GM19463 (cell line): ENCODE measurements around the gene UBE2L6.

Source experiments
- ATAC-seq: cut with Tn5 transposase; IDR thresholded peaks from one replicate; pipeline ENCODE4 v1.9.1; 2021; ENCODE audit warnings: mild to moderate bottlenecking, moderate library complexity; ENCODE audit not compliant: unreplicated experiment

UBE2L6 gene

GRCh38 chr11:57530596-57531507 is 36.6 kb downstream of the UBE2L6 start, which contains the start of gene TIMM10:
TSS of gene TIMM10 (minus strand) at chr11:57530754. CDS start at chr11:57530189, 565 bp downstream.
- ATAC-seq, result peak; percentile 99

- ATAC-seq, result peak; percentile 0
Measured at GRCh38 chr11:57530215-57530595, 37.3 kb downstream of the UBE2L6 start.

DNA sequence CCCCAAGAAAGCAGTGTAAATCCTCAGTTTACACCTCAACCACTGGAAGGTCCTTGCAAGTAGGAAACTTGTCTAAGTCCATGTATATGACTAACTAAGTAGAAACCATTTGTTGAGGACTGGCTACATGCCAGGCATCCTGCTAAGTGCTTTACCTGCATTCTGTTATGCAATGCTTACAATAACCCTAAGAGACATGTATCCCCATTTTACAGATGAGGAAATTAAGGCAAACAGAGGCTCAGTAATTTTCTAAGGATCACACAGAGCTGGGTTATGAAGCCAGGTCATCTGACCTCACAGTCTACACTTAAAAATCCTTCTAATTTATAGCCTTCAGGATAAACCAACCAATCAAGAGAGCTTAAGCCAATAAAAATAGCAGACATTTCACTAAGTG is 38.5 kb downstream of the UBE2L6 start:
- no peak for ATAC-seq

GRCh38 chr11:57527056-57527631 is 40.3 kb downstream of the UBE2L6 start:
- no peak for ATAC-seq

DNA sequence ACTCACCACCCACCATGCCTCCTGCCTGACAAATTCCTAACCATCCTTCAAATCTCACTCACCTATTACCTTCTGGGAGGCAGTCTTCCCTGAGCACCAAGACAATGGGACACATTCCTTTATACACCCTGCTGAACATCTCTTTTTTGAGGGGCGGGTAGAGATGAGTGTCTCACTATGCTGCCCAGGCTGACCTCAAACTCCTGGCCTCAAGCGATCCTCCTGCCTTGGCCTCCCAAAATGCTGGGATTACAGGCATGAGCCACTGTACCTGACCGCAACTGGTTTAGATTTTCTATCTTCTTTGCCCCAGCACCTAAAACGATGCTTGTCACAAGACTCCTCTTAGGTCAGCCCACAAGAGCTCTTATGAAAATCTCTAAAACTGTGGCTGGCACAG is 44.1 kb downstream of the UBE2L6 start:
- ATAC-seq, result no peak

DNA sequence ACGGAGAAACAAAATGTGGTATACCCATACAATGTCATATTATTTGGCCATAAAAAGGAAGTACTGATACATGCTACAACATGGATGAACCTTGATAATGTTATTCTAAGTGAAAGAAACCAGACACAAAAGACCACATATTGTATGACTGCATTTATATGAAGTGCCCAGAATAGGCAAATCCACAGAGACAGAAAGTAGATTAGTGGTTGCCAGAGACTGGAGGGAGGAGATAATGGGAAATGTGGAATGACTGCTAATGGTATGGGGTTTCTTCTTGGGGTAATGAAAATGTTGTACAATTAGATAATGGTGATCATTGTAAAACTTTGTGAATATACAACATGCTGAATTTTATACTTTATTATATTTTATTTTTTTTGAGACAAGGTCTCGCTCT is 46.4 kb downstream of the UBE2L6 start:
- no peak for ATAC-seq

GRCh38 chr11:57516061-57516443 is 51.4 kb downstream of the UBE2L6 start:
- no peak for ATAC-seq

DNA sequence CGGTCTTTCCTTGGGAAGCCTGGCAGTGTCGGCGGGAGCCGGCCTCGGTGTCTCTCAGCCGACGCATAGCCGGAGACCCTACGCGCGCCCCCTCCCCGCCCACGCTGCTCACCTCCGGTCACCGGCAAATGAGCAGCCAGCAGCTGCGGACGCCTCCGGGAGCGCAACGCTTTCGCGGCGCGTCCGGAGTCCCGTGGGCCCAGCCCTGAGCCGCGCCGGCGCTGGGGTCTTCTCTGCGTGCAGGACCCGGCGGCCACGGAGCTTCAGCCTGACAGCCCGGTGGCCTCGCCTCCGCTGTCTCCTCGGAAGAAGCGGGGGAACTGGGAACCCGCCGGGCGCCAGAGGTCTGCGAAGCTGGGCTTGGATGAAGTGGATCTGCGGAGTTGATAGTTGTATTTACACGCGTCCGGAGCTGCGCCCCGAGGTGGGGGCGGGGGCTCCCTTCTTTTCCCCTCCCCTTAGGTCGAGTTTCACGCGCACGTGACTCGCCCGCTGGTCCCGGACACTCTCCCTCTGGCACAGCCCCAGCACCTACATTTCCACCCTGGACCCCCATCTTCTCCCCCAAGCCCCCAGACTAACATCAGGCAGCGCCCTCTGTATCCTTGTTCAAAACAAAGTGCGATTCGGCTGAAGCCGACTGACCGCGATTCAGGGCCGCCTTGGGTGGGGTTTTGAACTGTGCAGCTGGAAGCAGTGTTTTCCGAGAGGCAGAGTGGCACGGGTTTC is 52.0 kb downstream of the UBE2L6 start, which contains the start of gene SLC43A1:
TSS of gene SLC43A1 (minus strand) at position 371 of the 729 bp plus-strand sequence. CDS start 1,591 bp downstream, outside the sequence.
- peak; percentile 44 for ATAC-seq

DNA sequence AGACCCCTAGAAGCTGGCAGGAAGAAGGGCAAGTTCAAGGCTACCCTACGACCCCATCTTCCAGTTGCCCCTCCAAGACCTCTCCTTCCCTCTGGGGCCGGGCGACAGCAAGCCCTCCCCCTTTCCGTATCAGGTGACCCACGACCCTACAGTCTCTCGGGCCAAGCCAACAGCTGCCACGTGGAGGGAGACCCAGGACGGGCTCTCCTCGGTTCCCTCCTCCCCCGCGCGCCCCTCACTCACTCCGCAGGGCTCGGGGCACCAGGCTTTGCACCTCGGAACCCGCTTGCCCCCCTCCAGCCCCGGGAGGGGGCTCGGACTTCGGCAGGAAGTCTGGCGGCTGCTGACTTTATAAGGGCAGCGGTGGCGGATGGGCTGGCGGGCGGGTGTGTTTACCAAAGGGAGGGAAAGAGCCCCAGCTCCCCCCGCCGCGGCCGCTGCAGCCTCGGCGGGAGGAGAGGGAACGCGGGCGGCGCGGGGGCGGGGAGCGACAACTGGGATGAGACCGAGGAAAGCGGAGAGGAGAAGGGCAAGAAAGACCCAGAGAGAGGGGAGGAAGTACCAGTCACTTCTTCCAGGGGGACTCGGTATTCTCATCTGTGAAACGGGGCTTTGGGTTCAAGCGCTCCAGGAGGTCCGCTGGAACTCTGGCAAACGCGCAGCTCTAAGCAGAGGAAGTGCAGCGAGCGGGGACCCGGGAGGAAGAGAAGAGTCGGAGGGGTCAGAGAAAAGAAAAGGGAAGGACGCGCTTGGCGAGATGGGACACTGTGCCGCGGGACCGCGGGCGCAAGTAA is 52.7 kb downstream of the UBE2L6 start:
- ATAC-seq, result peak; percentile 39

DNA sequence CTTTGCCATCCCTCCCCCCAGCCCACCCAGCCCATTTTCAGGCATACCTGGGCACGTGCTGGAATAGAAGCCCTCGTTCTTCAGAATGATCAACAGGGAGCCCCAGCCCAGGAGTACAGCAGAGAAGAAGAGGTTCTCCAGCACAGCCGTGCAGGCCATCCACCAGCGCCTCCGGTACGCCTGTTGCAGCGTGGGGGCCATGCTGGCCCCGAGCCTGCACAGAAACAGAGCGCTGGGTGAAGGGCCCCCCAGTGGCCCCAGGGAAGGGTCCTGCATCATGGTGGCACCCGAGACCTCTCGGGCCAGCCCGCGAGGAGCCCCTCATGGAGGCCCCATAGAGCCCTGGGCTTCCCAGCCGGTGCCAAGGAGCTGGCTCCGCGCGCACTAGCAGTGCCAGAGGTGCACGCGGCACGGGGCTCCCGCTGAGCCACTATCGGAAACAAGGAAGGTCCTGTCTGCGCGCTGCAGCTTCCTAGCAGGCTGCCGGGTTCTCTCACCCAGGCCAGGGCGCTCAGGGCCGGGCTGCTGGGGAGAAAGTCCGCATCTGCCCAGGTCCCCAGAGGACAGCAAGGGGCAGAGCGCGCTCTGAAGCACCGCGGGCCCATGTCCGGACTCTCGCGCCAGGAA is 53.4 kb downstream of the UBE2L6 start:
- ATAC-seq, result peak; percentile 37

DNA sequence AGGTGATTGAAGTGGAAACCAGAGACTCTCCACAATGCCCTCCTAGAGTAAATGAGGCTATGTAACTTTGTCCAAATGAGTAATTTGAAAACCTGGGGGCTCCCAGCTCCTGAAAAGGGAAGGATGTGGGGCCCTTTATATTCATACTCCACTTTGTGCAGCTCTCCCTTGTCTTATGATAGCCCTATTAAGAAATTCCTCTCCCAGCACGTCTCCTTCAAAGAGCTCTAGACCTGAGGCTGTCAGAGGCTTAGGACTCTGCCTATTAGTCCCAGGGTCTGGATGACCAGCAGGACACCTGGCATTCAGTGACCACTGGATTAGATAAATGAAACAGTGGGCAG is 54.0 kb downstream of the UBE2L6 start:
- no peak for ATAC-seq

DNA sequence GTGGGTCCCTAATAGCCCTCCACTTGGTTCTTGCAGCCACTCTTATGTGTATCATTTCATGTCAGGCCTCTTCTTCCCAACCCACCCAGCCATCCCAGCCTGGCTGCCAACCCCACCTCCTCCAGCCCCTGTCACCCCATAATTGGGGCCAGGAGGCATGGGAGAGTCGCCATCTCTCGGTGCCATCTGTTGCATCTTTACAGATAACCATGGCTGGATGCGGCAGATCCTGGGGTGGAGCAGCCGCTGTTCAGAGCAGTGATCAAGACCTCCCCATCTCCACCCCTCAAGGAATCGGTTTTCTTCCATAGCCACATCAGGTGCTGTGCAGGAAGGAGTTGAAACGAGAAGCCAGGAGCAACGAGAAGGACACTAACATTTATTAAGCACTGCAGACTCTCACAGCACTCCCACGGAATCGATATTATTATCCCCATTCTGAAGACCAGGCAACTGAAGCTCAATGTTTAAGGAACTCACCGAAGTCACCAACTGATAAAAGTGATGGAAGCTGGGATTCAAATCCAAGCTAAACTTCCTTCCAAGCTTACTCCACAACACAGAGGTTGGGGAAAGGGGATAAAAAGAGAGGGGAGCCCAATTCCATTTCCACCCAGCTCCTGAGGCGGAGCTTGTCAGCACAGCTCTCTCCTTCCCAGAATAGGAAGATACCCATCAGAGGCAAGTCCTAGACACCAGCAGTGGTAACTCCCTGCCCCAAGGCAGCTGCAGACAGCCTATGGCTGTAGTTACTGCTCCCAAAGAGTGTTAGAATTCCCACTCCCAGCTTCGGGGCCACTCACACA is 54.6 kb downstream of the UBE2L6 start:
- no peak for ATAC-seq

DNA sequence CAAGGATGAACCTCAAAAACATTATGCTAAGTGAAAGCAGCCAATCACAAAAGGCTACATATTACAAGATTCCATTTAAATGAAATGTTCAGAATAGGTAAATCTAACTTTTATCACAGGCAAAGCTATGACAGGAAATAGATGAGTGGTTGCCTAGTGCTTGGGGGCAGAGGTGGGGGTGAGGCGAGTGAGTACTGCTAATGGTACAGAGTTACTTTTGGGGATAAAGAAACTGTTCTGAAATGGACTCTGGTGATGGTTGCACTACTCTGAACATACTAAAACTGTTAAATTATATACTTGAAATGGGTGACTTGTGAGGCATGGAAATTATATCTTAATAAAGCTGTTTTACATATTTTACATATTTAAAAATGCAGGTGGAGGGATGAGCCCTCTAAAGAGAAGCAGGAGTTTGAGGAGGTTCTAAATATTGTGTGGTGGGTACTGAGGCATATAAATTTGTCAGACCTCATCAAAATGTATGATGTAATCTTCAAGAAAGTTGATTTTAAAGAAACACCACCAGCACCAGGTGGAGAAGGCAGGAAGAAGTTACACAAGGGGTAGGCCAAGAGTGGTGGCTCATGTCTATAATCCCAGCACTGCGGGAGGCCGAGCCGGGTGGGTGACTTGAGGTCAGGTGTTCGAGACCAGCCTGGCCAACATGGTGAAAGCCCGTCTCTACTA is 55.6 kb downstream of the UBE2L6 start:
- ATAC-seq, result no peak

DNA sequence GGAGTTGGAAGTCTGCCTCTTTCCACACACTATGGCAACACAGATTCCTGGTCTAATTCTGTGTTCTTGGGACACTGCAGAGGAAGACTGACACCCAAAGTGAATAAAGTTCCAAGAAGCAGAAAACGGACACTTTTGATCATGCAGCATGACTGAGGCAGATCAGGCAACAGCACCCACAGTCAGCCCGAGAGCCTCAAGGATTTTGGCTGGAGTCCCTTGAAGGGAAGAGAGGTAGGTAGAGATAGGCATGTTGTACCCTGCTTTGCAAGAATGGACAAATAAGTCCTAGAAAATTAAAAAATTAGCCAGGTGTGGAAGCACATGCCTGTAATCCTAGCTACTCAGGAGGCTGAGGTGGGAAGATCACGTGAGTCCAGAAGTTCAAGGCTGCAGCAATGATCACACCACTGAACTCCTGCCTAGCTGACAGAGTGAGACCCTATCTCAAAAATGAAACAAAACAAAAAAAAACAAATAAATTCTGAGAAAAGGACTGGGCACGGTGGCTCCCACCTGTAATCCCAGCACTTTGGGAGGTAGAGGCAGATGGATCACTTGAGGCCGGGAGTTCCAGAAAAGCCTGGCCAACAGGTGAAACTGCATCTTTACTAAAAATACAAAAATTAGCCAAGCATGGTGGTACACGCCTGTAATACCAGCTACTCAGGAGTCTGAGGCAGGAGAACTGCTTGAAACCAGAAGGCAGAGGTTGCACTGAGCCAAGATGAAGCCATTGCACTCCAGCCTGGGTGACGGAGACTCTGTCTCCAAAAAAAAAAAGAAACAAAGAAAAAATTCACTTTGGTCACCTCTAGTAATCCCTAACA is 58.9 kb downstream of the UBE2L6 start:
- ATAC-seq, result no peak

DNA sequence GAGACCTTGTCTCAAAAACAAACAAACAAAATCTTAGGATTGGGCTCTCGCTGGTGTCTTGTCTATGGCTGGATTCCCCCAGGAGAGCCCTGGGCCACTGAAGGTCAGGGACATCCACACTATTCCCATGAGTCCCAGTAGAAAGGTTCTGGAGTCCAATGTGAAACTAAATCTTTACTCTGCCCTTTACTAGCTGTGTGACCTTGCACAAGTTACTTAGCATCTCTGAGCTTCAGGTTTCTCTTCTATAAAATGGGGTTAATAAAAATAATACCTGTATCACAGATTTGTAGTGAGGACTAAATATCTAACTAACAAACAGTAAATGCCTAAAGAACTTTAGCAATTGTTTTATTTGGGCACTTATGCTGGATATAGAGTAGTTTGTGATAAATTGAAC is 61.0 kb downstream of the UBE2L6 start:
- ATAC-seq, result no peak

GRCh38 chr11:57504511-57504910 is 63.0 kb downstream of the UBE2L6 start:
- ATAC-seq, result no peak

- no peak for ATAC-seq
Measured at GRCh38 chr11:57502870-57503269, 64.6 kb downstream of the UBE2L6 start.

GRCh38 chr11:57502376-57502775 is 65.1 kb downstream of the UBE2L6 start:
- ATAC-seq, result no peak
